Fibroblast of skin of left quadriceps (primary cell): ENCODE results near the gene CPA3.

Experiments used
- DNase-seq, 2 experiments: peaks; one replicate each; pipeline ENCODE4 v3.0.0-alpha.2; 2013; ENCODE audit warnings: low read depth in 2 of 2

CPA3 gene

GRCh38 chr3:148914936-148915690, 50.0 kb downstream of the CPA3 start:
- no peak for DNase-seq

GRCh38 chr3:148916132-148916531, 51.0 kb downstream of the CPA3 start:
- DNase-seq = no peak

- DNase-seq = no peak
Observed at GRCh38 chr3:148922467-148922866, 57.4 kb downstream of the CPA3 start.

GRCh38 chr3:148923592-148923991, 58.5 kb downstream of the CPA3 start:
- DNase-seq = no peak

GRCh38 chr3:148924562-148924961, 59.5 kb downstream of the CPA3 start:
- peak; percentile 60 to 64 for DNase-seq

- no peak for DNase-seq
Observed at GRCh38 chr3:148925845-148926244, 60.7 kb downstream of the CPA3 start.

GRCh38 chr3:148930752-148931151, 65.7 kb downstream of the CPA3 start:
- DNase-seq = peak; percentile 49 to 62

GRCh38 chr3:148931574-148931973, 66.5 kb downstream of the CPA3 start:
- no peak for DNase-seq

- DNase-seq = no peak
Observed at GRCh38 chr3:148932972-148933371, 67.9 kb downstream of the CPA3 start.

GRCh38 chr3:148937467-148938255, 72.6 kb downstream of the CPA3 start:
- peak; percentile 72 to 73 for DNase-seq

- DNase-seq = no peak
Observed at GRCh38 chr3:148938306-148938705, 73.2 kb downstream of the CPA3 start.

GRCh38 chr3:148938936-148939335, 73.8 kb downstream of the CPA3 start:
- DNase-seq = no peak

- DNase-seq = no peak
Observed at GRCh38 chr3:148940983-148941382, 75.9 kb downstream of the CPA3 start.

GRCh38 chr3:148943506-148944205, 78.6 kb downstream of the CPA3 start:
- DNase-seq = peak; percentile 92 to 93

GRCh38 chr3:148945116-148945515, 80.0 kb downstream of the CPA3 start:
- DNase-seq = no peak
